HG03520 (cell line): ENCODE measurements around the gene FER1L5.

Experiments used
- ATAC-seq: cut with Tn5 transposase; IDR thresholded peaks from one replicate; pipeline ENCODE4 v1.9.1; 2021; ENCODE audit warnings: mild to moderate bottlenecking, moderate library complexity; ENCODE audit not compliant: unreplicated experiment

Gene FER1L5

DNA sequence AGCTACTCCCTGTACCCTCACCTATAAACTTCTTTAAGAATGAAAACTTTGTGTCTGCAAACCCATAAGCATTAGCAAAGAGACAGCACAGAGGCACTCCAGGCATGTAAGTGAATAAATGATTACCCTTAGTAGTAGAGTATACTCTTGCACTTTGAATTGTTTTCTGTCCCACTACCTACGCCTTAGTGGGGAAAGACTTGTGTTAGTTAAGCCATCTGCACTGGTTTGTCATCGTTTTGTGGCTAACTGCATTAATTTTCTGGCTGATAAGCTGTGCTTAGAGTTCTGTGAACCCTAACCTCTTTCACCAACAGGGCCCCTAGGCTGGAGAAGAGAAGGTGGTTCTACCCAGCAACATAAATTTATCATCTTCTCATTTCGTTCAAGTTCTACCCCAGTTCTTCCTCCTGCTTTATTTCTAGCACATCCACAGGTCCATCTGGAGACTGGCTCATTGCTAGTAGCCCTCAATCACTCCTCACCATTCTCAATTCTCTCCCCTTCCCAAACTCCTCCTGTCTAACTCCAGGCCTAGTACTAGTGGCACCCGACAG is 96.6 kb downstream of the FER1L5 start:
- ATAC-seq = no peak

DNA sequence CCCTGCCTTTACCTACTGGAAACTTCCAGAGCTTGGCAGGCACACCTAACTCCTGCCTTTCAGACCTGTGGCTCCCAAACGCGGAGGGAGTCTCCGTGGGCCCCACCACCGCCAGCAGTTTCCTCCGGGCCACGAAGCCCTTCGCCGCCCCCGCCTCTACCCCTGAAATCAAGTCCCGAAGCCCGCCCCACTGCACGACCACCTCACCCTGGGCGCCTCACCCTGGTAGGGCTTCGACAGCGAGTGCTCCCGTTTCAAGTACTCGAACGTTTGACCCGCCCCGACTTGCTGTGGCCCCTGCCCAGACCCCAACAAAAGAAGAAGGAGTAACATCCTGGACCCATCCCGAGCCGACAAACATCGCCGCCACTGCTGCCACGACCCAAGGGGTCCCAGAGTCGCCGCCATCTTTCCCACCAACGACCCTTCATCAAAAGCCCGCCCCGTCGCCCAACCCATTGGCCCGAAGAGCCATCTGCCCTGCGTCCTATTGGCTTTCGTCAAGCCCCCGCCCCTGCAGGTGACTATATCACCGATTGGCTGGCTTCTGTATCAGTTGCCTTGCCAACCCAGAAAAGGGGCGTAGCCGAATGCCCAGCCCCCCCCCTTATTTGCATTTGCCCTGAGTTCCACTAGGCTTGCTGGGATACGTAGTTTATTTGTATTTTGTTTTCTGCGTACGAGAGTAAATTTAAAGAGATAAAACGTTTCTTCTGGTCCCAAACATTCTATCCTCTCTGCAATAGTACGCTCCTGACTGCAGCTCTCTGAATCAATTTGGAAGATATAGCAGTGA is 97.3 kb downstream of the FER1L5 start, which contains the start of gene LMAN2L:
Gene LMAN2L, minus strand, starts transcription at position 432 of the 796 bp plus-strand sequence. Its CDS starts 24 bp downstream, at position 408.
- peak; percentile 98 for ATAC-seq

DNA sequence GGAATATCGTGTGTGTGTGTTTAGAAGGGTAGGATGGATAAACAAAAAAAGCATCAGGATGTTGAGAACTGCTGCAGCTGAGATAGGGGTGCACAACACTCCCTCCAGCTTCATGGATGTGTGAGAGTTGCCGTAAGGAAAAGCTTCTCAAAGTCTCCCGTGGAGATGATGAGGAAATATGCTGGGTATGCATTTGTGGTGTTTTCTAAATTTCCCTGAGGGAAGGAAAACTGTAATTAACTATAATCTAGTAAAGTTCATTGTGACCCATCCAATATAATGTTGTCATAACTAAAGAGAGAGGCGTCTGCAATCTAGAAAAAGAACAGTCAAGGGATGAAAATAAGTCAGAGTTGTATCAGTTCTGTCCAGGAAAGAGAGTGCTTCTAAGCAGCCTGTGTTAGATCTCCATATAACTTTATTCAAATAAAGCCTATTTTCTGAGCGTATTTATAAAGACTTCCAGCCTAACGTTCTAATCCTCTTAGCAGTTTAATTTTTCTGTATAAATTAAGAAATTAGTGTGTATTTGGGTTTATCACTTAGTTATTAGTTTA is 104.6 kb downstream of the FER1L5 start:
- ATAC-seq = no peak

DNA sequence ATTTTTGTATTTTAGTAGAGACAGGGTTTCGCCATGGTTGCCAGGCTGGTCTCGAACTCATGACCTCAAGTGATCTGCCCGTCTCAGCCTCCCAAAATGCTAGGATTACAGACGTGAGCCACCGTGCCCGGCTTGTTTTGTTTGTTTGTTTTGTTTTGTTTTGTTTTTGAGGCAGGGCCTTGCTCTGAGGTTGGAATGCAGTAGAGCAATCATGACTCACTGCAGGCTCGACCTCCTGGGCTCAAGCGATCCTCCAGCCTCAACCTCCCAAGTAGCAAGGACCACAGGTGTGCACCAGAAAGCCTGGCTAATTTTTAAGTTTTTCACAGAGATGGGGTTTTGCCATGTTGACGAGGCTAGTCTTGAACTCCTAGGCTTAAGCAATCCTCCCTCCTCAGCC is 109.2 kb downstream of the FER1L5 start:
- no peak for ATAC-seq

DNA sequence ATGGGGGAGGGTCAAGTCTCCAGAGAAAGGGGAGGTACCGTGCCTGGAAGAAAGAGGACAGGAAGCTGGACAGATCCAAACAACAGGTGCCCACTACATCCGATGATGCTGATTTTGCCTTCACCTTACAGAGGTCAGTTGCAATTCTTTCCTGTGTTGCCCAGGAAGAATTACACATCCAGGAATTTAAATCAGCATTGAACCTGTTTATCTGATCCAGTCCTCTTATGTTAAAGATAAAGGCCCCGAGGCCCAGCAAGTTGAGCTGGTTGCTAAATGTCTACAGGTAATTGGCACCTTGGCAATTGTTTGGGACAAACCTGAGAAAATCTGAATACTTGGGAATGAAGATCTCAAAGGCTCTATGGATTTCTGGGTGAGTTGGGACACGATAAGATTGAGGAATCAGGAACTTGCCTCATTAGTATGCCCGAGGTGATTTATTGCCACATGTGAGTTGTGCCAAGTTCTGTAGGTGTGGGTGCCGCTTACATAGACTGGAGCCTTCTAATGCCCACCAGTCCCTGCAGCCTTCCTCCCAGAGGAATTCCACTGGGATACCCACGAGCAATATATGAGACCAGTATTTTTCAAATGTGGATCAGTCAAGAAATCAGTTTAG is 111.2 kb downstream of the FER1L5 start:
- ATAC-seq = no peak

DNA sequence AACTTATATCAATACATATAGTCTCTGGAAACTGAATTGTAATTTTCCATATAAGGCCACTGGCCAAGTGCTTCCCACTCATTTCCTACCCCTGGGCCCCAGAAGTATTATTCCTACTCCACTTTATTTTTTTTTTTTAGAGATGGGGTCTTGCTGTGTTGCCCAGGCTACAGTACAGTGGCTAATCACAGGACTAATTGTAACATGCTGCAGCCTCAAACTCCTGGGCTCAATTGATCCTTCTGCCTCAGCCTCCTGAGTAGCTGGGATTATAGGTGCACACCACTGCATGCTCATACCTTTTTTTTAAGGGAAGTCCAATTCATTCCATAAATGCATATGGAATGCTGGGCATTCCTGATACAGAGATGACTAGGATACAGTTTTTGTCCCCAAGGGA is 111.8 kb downstream of the FER1L5 start:
- no peak for ATAC-seq
